Stomach (tissue), 4 donors: ENCODE results near the gene SH3RF2.

Experiments
- CTCF ChIP-seq, 7 experiments: fragments of 450-650 bp in 4 of 7; fragments of 200-600 bp in 3 of 7; sonication (generic) in 3 of 7; IDR thresholded peaks; one replicate each; pipeline ENCODE4 v1.5.1; 2016 to 2019; ENCODE audit warnings: antibody characterized with exemption in 7 of 7, control low read depth in 2 of 7, mild to moderate bottlenecking in 1 of 7
- EP300 ChIP-seq: sonication (generic); formaldehyde crosslinking; IDR thresholded peaks from one replicate; pipeline ENCODE4 v1.6.1; 2017; ENCODE audit warnings: antibody characterized with exemption
- POLR2A ChIP-seq, 4 donors: fragments of 450-650 bp; IDR thresholded peaks; one replicate each; pipeline ENCODE4 v1.6.1; 2016; ENCODE audit warnings: antibody characterized with exemption in 4 of 4, control low read depth in 2 of 4, mild to moderate bottlenecking in 1 of 4, moderate library complexity in 1 of 4
- POLR2AphosphoS5 ChIP-seq, 3 donors: sonication (generic); formaldehyde crosslinking; IDR thresholded peaks; one replicate each; pipeline ENCODE4 v1.6.1; 2016; ENCODE audit warnings: antibody characterized with exemption in 3 of 3

GRCh38 chr5:146024034-146024433 lies 87.7 kb downstream of the SH3RF2 start:
- no peak for TF ChIP-seq CTCF (IDR thresholded peaks at IDR 0.05)
- no peak for TF ChIP-seq POLR2A (IDR thresholded peaks at IDR 0.05)
- TF ChIP-seq POLR2AphosphoS5 (IDR thresholded peaks at IDR 0.05): no peak
- TF ChIP-seq EP300: no peak
